GM12872 (cell line): Measurements from ENCODE around the gene CCNB1.

Experiments used
- TF ChIP-seq, protein P1 (sequence below): IDR thresholded peaks from 3 replicates; pipeline ENCODE4 v1.5.1; 2011; ENCODE audit warnings: low read depth, mild to moderate bottlenecking, low read length, moderate library complexity; ENCODE audit not compliant: insufficient read depth

CCNB1 gene

GRCh38 chr5:69189162-69190086, 22.5 kb downstream of the CCNB1 start, which contains the start of gene CENPH:
TSS of gene CENPH (plus strand) at chr5:69189583. CDS start at chr5:69189635, 52 bp downstream.
- TF ChIP-seq, protein P1, sequence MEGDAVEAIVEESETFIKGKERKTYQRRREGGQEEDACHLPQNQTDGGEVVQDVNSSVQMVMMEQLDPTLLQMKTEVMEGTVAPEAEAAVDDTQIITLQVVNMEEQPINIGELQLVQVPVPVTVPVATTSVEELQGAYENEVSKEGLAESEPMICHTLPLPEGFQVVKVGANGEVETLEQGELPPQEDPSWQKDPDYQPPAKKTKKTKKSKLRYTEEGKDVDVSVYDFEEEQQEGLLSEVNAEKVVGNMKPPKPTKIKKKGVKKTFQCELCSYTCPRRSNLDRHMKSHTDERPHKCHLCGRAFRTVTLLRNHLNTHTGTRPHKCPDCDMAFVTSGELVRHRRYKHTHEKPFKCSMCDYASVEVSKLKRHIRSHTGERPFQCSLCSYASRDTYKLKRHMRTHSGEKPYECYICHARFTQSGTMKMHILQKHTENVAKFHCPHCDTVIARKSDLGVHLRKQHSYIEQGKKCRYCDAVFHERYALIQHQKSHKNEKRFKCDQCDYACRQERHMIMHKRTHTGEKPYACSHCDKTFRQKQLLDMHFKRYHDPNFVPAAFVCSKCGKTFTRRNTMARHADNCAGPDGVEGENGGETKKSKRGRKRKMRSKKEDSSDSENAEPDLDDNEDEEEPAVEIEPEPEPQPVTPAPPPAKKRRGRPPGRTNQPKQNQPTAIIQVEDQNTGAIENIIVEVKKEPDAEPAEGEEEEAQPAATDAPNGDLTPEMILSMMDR: no peak

- TF ChIP-seq, protein P1: no peak
These were observed 35.5 kb downstream of the CCNB1 start for GRCh38 chr5:69202497-69202896.

- TF ChIP-seq, protein P1: no peak
These were observed 39.7 kb downstream of the CCNB1 start for GRCh38 chr5:69206528-69207190.

GRCh38 chr5:69209602-69210001, 42.7 kb downstream of the CCNB1 start:
- TF ChIP-seq, protein P1: no peak

DNA sequence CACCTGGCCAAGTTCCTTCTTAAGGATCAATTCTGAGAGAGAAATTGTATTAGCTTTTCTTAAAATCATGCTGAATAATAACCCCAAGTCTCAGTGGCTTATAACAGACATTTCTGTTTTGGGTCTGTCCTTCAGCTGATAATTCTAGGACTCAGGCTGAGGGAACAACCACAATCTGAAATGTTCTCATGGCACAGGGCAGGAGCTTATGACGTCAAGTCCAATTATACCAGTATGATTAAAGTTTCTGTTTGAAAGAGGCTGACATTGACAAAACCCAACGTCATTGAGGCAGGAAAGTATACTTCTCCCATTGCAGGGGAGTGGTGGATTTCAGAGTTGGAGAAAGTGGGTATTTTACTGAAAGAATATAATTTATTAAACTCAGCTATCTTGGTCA, 44.2 kb downstream of the CCNB1 start:
- TF ChIP-seq, protein P1: no peak

DNA sequence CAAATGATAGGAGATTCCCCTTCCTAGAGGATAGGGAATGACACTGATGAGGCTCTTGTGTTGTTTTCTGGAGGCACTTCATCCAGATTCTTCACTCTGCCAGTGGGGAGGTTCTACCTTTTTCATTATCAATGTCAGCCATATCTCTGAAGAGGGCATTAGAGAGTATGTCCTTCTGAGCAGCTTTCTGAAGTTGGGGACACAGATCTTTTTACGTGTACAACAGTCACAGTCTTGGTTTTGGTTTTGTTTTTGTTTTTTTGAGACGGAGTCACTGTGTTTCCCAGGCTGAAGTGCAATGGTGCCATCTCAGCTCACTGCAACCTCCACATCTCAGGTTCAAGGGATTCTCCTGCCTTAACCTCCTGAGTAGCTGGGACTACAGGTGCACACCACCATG, 45.1 kb downstream of the CCNB1 start:
- TF ChIP-seq, protein P1: no peak

DNA sequence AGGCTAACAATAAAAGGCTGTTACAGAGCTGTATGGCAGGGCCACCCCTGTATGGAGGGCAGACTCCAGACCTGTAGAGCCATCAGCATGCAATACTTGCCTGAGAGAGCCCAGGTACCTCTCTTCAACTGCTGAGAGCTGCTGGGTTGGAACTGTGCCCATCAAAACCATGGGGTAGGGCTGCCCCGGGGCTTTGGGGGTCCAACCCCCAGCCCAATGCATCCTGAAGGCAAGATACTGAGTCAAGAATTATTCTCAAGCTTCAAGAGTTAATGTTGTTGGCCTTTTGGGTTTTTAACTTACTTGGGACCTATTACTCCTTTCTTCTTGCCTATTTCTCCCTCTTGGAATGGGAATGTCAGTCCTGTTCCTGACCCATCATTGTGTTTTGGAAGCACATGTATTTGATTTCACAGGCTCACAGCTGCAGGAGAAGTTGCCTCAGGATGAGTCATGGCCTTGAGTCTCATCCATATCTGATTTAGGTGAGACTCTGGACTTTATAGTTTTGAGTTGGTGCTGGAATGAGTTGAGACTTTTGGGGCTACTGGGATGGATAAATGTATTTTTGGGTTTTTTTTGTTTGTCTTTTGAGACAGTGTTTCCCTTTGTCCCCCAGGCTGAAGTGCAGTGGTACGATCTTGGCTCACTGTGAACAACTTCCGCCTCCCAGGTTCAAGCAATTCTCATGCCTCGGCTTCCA, 46.7 kb downstream of the CCNB1 start:
- TF ChIP-seq, protein P1: no peak
